ENCODE data around the gene PHACTR3.

Gene PHACTR3

GRCh38 chr20:59748619-59749191, 144.4 kb downstream of the PHACTR3 start:
- Histone ChIP-seq H3K9me3 (ENCODE audit: low read length) (no peaks in the 10 kb centered on the region), H3K79me2 (ENCODE audit: insufficient read depth, low read length) (no peaks in the 10 kb centered on the region), H3K4me2 (ENCODE audit: low read length) (no peak overlapping the region), H3F3A (ENCODE audit: insufficient read depth, low read length) (no peaks in the 10 kb centered on the region), H3K27ac (ENCODE audit: low read depth, low read length, poor library complexity, severe bottlenecking) (no peak overlapping the region), H3K9ac (ENCODE audit: low read length) (no peak overlapping the region), H3K9me2 (ENCODE audit: low read depth, low read length) (no peaks in the 10 kb centered on the region), H3K27me3 (ENCODE audit: insufficient read depth, low read length) (no peaks in the 10 kb centered on the region; the same call in 1 of the 2 replicates), H4K20me1 (ENCODE audit: insufficient read depth, low read length) (no peaks in the 10 kb centered on the region), H3K36me3 (ENCODE audit: insufficient read depth, low read length) (no peaks in the 10 kb centered on the region), H3K4me3 (ENCODE audit: low read depth, low read length, poor library complexity, severe bottlenecking) (no peak overlapping the region), H3K4me1 (ENCODE audit: insufficient read depth, low read length, severe bottlenecking) (peaks cover 25% of the 10 kb centered on the region), H2AFZ (ENCODE audit: low read length) (no peak overlapping the region)
- TF ChIP-seq EZH2 (IDR thresholded peaks at IDR 0.05; ENCODE audit: borderline replicate concordance, low read length) (no peak), CTCF (IDR thresholded peaks at IDR 0.05; ENCODE audit: low read length) (no peak)

DNA sequence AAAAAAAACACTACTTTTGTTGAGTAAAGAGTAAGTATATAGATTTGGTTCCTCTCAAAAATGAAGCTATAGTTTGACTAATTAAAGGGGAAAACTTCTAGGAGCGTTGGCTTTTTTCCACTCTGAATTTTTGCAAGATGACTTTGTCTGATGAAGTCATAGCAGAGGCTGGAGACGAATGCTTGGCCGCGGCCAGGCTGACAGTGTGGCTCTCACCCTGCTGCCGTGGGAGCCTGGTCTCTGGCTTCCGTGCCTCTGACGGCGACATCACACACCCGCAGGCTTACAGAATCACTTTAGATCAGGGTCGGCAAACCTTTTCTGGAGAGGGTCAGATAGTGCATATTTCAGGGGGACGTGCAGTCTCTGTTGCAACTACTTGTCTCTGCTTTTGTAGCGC, 145.0 kb downstream of the PHACTR3 start:
- H3K79me2 ChIP-seq (ENCODE audit: insufficient read depth, low read length): no peaks in the 10 kb centered on the region
- no peak overlapping the region for H3K27ac ChIP-seq (ENCODE audit: low read depth, low read length, poor library complexity, severe bottlenecking)
- H3K27me3 ChIP-seq (ENCODE audit: insufficient read depth, low read length): no peaks in the 10 kb centered on the region; the same call in 1 of the 2 replicates
- H3K9me3 ChIP-seq (ENCODE audit: low read length): no peaks in the 10 kb centered on the region
- no peaks in the 10 kb centered on the region for H3K9me2 ChIP-seq (ENCODE audit: low read depth, low read length)
- no peaks in the 10 kb centered on the region for H4K20me1 ChIP-seq (ENCODE audit: insufficient read depth, low read length)
- H3K4me3 ChIP-seq (ENCODE audit: low read depth, low read length, poor library complexity, severe bottlenecking): no peak overlapping the region
- H3F3A ChIP-seq (ENCODE audit: insufficient read depth, low read length): no peaks in the 10 kb centered on the region
- peaks cover 26% of the 10 kb centered on the region for H3K4me1 ChIP-seq (ENCODE audit: insufficient read depth, low read length, severe bottlenecking)
- H3K9ac ChIP-seq (ENCODE audit: low read length): no peak overlapping the region
- no peak overlapping the region for H2AFZ ChIP-seq (ENCODE audit: low read length)
- H3K36me3 ChIP-seq (ENCODE audit: insufficient read depth, low read length): no peaks in the 10 kb centered on the region
- no peak for TF ChIP-seq CTCF (IDR thresholded peaks at IDR 0.05; ENCODE audit: low read length)
- TF ChIP-seq EZH2 (IDR thresholded peaks at IDR 0.05; ENCODE audit: borderline replicate concordance, low read length): no peak
- no peak overlapping the region for H3K4me2 ChIP-seq (ENCODE audit: low read length)

DNA sequence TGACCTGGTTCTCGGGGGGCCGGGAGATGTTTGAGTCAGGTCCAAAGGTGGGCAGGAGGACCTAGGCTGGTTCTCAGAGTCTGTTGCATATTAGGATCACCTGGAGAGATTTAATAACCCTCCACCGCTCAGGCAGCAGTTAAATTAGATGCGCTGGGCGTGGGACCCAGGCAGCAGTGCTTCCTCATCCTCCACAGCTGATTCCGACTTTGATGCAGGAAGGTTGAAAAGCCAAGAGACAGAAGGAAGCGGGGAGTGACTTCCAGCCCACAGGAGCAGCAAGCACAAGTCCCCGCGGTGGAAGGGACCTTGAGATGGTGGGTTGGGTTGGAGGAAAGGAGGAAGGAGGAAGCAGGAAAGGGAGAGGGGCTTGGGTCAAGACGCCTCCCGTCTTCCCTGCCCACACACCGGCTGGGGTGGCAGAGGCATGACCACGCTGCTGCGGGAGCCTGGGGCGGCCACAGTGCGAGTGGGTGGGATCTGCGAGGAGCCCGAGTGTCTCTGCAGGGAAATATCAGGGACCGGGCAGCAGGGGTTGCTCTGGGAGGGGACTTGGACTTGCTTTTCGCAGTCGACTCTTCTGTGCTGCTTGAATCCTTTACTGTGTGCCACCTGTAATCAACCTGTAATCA, 146.0 kb downstream of the PHACTR3 start:
- no peak overlapping the region for H3K27ac ChIP-seq (ENCODE audit: low read depth, low read length, poor library complexity, severe bottlenecking)

More for the DNA sequence above, 146.0 kb downstream of the PHACTR3 start:
- no peaks in the 10 kb centered on the region for H3K9me3 ChIP-seq (ENCODE audit: low read length)
- H3K27me3 ChIP-seq (ENCODE audit: insufficient read depth, low read length): no peaks in the 10 kb centered on the region; the same call in 1 of the 2 replicates
- no peaks in the 10 kb centered on the region for H3F3A ChIP-seq (ENCODE audit: insufficient read depth, low read length)
- H3K4me2 ChIP-seq (ENCODE audit: low read length): no peak overlapping the region
- no peak overlapping the region for H2AFZ ChIP-seq (ENCODE audit: low read length)
- H3K36me3 ChIP-seq (ENCODE audit: insufficient read depth, low read length): no peaks in the 10 kb centered on the region
- no peak overlapping the region for H3K9ac ChIP-seq (ENCODE audit: low read length)
- H3K9me2 ChIP-seq (ENCODE audit: low read depth, low read length): no peaks in the 10 kb centered on the region
- no peak overlapping the region for H3K4me3 ChIP-seq (ENCODE audit: low read depth, low read length, poor library complexity, severe bottlenecking)
- TF ChIP-seq CTCF (IDR thresholded peaks at IDR 0.05; ENCODE audit: low read length) (no peak), EZH2 (IDR thresholded peaks at IDR 0.05; ENCODE audit: borderline replicate concordance, low read length) (no peak)
- no peaks in the 10 kb centered on the region for H4K20me1 ChIP-seq (ENCODE audit: insufficient read depth, low read length)
- H3K79me2 ChIP-seq (ENCODE audit: insufficient read depth, low read length): no peaks in the 10 kb centered on the region
- peaks cover 26% of the 10 kb centered on the region for H3K4me1 ChIP-seq (ENCODE audit: insufficient read depth, low read length, severe bottlenecking)

Data from OCI-LY1 (cell line).